ENCODE results near the gene EYA2.

- TF ChIP-seq PATZ1 (CRISPR knock-in tag; IDR thresholded peaks at IDR 0.05; ENCODE audit: borderline replicate concordance) (no peak), ARNTL (CRISPR knock-in tag; IDR thresholded peaks at IDR 0.05; ENCODE audit: borderline replicate concordance, low read depth) (no peak), ZC3H10 (CRISPR knock-in tag; IDR thresholded peaks at IDR 0.05) (no peak), RARB (CRISPR knock-in tag; IDR thresholded peaks at IDR 0.05) (no peak), ZNF70 (CRISPR knock-in tag; IDR thresholded peaks at IDR 0.05) (no peak)
- TF ChIP-seq, protein P1, sequence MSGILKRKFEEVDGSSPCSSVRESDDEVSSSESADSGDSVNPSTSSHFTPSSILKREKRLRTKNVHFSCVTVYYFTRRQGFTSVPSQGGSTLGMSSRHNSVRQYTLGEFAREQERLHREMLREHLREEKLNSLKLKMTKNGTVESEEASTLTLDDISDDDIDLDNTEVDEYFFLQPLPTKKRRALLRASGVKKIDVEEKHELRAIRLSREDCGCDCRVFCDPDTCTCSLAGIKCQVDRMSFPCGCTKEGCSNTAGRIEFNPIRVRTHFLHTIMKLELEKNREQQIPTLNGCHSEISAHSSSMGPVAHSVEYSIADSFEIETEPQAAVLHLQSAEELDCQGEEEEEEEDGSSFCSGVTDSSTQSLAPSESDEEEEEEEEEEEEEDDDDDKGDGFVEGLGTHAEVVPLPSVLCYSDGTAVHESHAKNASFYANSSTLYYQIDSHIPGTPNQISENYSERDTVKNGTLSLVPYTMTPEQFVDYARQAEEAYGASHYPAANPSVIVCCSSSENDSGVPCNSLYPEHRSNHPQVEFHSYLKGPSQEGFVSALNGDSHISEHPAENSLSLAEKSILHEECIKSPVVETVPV (CRISPR knock-in tag; IDR thresholded peaks at IDR 0.05): no peak
These were observed 146.8 kb downstream of the EYA2 start for GRCh38 chr20:47041396-47041899.

Measured in SK-N-SH treated with all-trans-retinoic acid at 6 μM for 48 hours (cell line).